Cardiac muscle cell (in vitro differentiated cells and primary cell): Measurements from ENCODE around the gene PIK3CA. TPM values are rescaled to one million over a fixed set of nuclear protein-coding genes. Genes with fewer than 3 reads are reported as not detected.

Experiments used
- DNase-seq, 2 donors: peaks; one replicate each; pipeline versions ENCODE4 v3.0.0 to v3.0.0-alpha.2; 2010 to 2017; ENCODE audit warnings: low read depth in 1 of 2, low spot score in 1 of 2
- H3K27ac ChIP-seq: fragments of 200-600 bp; sonication (generic); 2 replicates; pipeline ENCODE4 v1.5.1; 2016
- H3K27me3 ChIP-seq: fragments of 200-600 bp; sonication (generic); 2 replicates; pipeline ENCODE4 v1.6.0; 2016; ENCODE audit warnings: control low read depth
- H3K36me3 ChIP-seq: fragments of 200-600 bp; sonication (generic); 2 replicates; pipeline ENCODE4 v1.5.1; 2016; ENCODE audit warnings: control low read depth
- H3K4me1 ChIP-seq: fragments of 200-600 bp; sonication (generic); 2 replicates; pipeline ENCODE4 v1.8.1; 2017; ENCODE audit warnings: low read depth, mild to moderate bottlenecking, mixed run types
- H3K4me3 ChIP-seq: fragments of 200-600 bp; sonication (generic); 2 replicates; pipeline ENCODE4 v1.5.1; 2016; ENCODE audit warnings: mild to moderate bottlenecking
- H3K9me3 ChIP-seq: fragments of 200-600 bp; sonication (generic); 2 replicates; pipeline ENCODE4 v1.5.1; 2017; ENCODE audit warnings: low read depth, mild to moderate bottlenecking, control low read depth
- polyA plus RNA-seq: library from polyadenylated mRNA; unstranded; fragments of >200 nt; fragmentation: Nextera tagmentation; extraction: Ambion mirVana; gene quantifications from 2 replicates; pipeline ENCODE4 v1.2.1, GENCODE V29; 2016
- total RNA-seq: library from RNA; depleted of rRNA; stranded (reverse); fragments of >200 nt; gene quantifications from 2 replicates; pipeline ENCODE4 v1.2.3, GENCODE V29; 2016
- TF ChIP-seq, protein P1 (sequence below): IDR thresholded peaks from 2 replicates; pipeline ENCODE4 v1.5.1; 2012; ENCODE audit warnings: low read depth, mild to moderate bottlenecking, low read length

PIK3CA gene
- total and polyA plus RNA-seq, 2 experiments from 2014 or later: 6.1 to 13.0 TPM

DNA sequence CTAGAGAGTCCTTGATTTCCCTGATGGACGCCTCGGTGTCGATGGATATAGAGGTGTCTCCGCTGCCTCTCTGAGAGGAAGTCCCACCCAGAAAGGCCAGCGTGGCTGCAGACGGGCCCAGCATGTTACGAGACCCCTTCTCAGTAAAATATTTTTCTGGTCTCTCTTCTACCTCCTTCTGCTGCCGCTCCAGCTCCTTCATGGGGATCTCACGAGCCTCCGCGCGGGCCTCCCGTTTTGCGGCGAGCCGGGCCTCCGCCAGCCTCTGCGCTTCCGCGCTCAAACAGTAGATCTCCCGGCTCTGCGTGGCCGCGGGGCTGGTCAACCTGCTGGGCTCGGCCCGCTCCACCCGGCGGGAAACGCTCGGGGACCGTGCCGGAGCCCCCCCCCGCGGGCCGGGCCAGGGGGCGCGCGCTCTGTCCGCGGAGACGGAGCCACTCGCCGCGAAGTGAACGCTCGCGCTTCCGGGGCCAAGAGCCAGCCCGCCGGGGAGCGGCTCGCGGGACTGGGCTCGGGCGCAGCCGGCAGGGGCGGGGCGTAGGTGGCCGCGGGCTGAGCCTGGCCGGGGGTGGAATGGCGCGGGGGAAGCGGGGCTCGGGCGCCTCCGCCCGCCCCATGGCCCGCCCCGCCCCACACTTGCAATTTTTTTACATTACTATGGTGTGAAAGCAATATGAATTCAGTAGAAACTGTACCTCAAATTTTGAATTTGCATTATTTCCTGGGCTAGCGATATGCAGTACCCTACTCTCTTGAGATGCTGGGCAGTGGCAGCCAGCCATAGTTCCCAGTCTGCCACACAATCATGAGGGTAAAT lies 113.0 kb downstream of the PIK3CA start:
- H3K27ac ChIP-seq: no peak overlapping the region
- DNase-seq: peak; percentile 77 to 81
- H3K9me3 ChIP-seq: no peaks in the 10 kb centered on the region
- H3K4me3 ChIP-seq: peak overlapping the region; percentile 48
- H3K36me3 ChIP-seq: no peaks in the 10 kb centered on the region
- no peaks in the 10 kb centered on the region for H3K4me1 ChIP-seq
- no peaks in the 10 kb centered on the region for H3K27me3 ChIP-seq
- TF ChIP-seq, protein P1, sequence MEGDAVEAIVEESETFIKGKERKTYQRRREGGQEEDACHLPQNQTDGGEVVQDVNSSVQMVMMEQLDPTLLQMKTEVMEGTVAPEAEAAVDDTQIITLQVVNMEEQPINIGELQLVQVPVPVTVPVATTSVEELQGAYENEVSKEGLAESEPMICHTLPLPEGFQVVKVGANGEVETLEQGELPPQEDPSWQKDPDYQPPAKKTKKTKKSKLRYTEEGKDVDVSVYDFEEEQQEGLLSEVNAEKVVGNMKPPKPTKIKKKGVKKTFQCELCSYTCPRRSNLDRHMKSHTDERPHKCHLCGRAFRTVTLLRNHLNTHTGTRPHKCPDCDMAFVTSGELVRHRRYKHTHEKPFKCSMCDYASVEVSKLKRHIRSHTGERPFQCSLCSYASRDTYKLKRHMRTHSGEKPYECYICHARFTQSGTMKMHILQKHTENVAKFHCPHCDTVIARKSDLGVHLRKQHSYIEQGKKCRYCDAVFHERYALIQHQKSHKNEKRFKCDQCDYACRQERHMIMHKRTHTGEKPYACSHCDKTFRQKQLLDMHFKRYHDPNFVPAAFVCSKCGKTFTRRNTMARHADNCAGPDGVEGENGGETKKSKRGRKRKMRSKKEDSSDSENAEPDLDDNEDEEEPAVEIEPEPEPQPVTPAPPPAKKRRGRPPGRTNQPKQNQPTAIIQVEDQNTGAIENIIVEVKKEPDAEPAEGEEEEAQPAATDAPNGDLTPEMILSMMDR: no peak

DNA sequence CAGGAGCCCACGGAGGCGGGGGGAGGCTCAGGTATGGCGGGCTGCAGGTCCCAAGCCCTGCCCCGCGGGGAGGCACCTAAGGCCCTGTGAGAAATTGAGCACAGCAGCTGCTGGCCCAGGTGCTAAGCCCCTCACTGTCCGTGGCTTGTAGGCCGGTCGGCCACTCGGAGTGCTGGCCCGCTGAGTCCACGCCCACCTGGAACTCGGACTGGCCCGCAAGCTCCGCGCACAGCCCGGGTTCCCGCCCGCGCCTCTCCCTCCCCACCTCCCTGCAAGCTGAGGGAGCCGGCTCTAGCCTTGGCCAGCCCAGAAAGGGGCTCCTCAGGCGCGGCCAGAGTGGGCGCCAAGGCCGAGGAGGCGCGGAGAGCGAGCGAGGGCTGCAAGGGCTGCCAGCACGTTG lies 115.0 kb downstream of the PIK3CA start:
- Histone ChIP-seq H3K4me1 (no peaks in the 10 kb centered on the region), H3K27ac (no peak overlapping the region), H3K9me3 (no peaks in the 10 kb centered on the region), H3K4me3 (no peak overlapping the region), H3K36me3 (no peaks in the 10 kb centered on the region), H3K27me3 (no peaks in the 10 kb centered on the region)
- DNase-seq: no peak
- TF ChIP-seq, protein P1: no peak

- peaks cover 5% of the 10 kb centered on the region for H3K4me1 ChIP-seq
- no peaks in the 10 kb centered on the region for H3K27me3 ChIP-seq
- no peak overlapping the region for H3K4me3 ChIP-seq
- TF ChIP-seq, protein P1: no peak
- no peaks in the 10 kb centered on the region for H3K36me3 ChIP-seq
- no peak for DNase-seq
- H3K9me3 ChIP-seq: no peaks in the 10 kb centered on the region
- H3K27ac ChIP-seq: no peak overlapping the region
Observed at GRCh38 chr3:179264449-179264848, 116.3 kb downstream of the PIK3CA start.

GRCh38 chr3:179265092-179265491 lies 116.9 kb downstream of the PIK3CA start:
- no peaks in the 10 kb centered on the region for H3K36me3 ChIP-seq
- H3K4me3 ChIP-seq: no peak overlapping the region
- H3K4me1 ChIP-seq: peaks cover 5% of the 10 kb centered on the region
- H3K9me3 ChIP-seq: no peaks in the 10 kb centered on the region
- no peaks in the 10 kb centered on the region for H3K27me3 ChIP-seq
- TF ChIP-seq, protein P1: no peak
- DNase-seq: no peak
- H3K27ac ChIP-seq: no peak overlapping the region

DNA sequence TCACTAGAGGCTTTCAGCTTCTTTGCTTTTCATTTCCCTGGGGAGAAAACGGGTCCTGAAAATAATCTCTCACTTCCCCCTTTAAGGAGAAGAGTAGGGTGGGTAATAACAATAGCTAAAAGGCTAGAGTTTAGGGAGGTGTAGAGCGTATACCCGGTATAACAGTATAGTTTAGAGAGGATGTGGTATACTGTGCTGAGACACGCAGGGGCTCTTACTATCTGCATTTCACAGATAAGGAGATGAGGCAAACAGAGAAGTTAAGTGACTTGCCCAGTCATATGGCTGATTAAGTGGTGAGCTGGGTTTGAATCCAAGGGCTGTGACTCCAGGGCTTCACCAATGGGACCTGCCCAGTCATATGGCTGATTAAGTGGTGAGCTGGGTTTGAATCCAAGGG lies 117.7 kb downstream of the PIK3CA start:
- peaks cover 5% of the 10 kb centered on the region for H3K4me1 ChIP-seq
- no peak overlapping the region for H3K4me3 ChIP-seq
- H3K36me3 ChIP-seq: no peaks in the 10 kb centered on the region
- TF ChIP-seq, protein P1: no peak
- no peak overlapping the region for H3K27ac ChIP-seq
- DNase-seq: no peak
- H3K9me3 ChIP-seq: no peaks in the 10 kb centered on the region
- H3K27me3 ChIP-seq: no peaks in the 10 kb centered on the region
